Left ventricle myocardium inferior (tissue), 1 donor: ENCODE data around the gene PRL. TPM values are rescaled to one million over a fixed set of nuclear protein-coding genes. Genes with fewer than 3 reads are reported as not detected.

Experiments
- DNase-seq: peaks from one replicate; pipeline ENCODE4 v3.0.0-alpha.2; 2020
- H3K27ac ChIP-seq: fragments of 200-600 bp; replicated peaks from 2 replicates; pipeline ENCODE4 v1.8.0; 2021
- H3K27me3 ChIP-seq: fragments of 200-600 bp; 2 replicates; pipeline ENCODE4 v1.8.0; 2021; ENCODE audit warnings: low read depth
- H3K36me3 ChIP-seq: fragments of 200-600 bp; 2 replicates; pipeline ENCODE4 v1.8.0; 2021
- H3K4me1 ChIP-seq: fragments of 200-600 bp; 2 replicates; pipeline ENCODE4 v1.8.0; 2021
- H3K4me3 ChIP-seq: fragments of 200-600 bp; 2 replicates; pipeline ENCODE4 v1.8.0; 2021; ENCODE audit warnings: mild to moderate bottlenecking, moderate library complexity
- H3K9me3 ChIP-seq: fragments of 200-600 bp; replicated peaks from 2 replicates; pipeline ENCODE4 v1.8.0; 2021
- CTCF ChIP-seq: fragments of 200-600 bp; IDR thresholded peaks from 2 replicates; pipeline ENCODE4 v1.8.0; 2021; ENCODE audit warnings: antibody characterized with exemption, mild to moderate bottlenecking, borderline replicate concordance
- intact Hi-C: fragments of 100-400 bp; cut with micrococcal nuclease; formaldehyde crosslinking; loops from one replicate; pipeline ENCODE4 v1.11.0; 2022
- total RNA-seq: library from RNA; stranded (reverse); fragmentation: NEBNext Ultra II Directional; extraction: Animal tissue kit (Norgen Biotek cat#: 25700); gene quantifications from one replicate; pipeline ENCODE4 v1.2.1, GENCODE V29; 2021
- donor health status: DM: no; HTN: yes; CAD: no; lungs with severe emphysema.

The PRL gene
- total RNA-seq, 1 donor from 2014 or later: not detected

GRCh38 chr6:22247916-22248482 lies 48.8 kb downstream of the PRL start:
- Histone ChIP-seq H3K27ac (no peak overlapping the region), H3K9me3 (peaks cover 15% of the 10 kb centered on the region), H3K27me3 (no peaks in the 10 kb centered on the region), H3K4me3 (no peak overlapping the region), H3K36me3 (no peaks in the 10 kb centered on the region), H3K4me1 (peaks cover 15% of the 10 kb centered on the region)
- no peak for TF ChIP-seq CTCF
- intact Hi-C loops: no loop called here
- DNase-seq: no peak

GRCh38 chr6:22240025-22240424 lies 56.8 kb downstream of the PRL start:
- no peaks in the 10 kb centered on the region for H3K36me3 ChIP-seq
- no peaks in the 10 kb centered on the region for H3K4me1 ChIP-seq
- H3K27me3 ChIP-seq: no peaks in the 10 kb centered on the region
- no peak for TF ChIP-seq CTCF
- intact Hi-C loops: no loop called here
- no peak for DNase-seq
- H3K4me3 ChIP-seq: no peak overlapping the region
- no peak overlapping the region for H3K27ac ChIP-seq
- peaks cover 22% of the 10 kb centered on the region for H3K9me3 ChIP-seq

DNA sequence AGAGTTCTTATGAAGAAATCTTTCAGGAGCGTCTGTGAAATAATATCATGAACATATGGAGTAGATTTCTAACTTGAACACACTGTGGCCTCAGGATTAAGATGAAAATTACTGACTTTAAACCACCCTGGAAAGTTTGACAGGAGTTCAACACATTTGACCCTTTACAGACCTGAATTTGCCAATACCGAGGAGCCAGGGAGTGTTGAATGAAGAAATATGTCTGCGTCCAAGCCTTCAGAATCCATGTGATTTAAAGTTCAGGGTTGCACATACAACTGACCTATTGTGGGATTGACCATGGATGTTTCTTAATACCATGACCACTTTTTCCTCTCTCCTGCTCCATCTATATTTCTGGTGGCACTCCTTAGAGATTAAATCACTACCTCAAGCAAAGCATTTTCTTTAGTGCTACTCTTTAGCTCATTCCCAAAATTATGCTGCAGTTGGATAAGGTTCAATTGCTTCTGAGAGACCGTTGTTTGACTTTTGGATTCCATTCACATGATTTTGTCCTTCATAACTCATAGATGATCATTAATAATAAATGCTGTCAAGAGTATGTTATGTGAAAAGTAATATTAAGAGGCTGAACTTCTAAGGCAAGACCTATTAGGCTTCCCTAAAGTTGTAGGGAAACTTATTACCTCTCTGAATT lies 57.4 kb downstream of the PRL start:
- H3K4me1 ChIP-seq: no peaks in the 10 kb centered on the region
- intact Hi-C loops: no loop called here
- H3K36me3 ChIP-seq: no peaks in the 10 kb centered on the region
- no peak for DNase-seq
- TF ChIP-seq CTCF: no peak
- no peak overlapping the region for H3K4me3 ChIP-seq
- H3K27ac ChIP-seq: no peak overlapping the region
- H3K9me3 ChIP-seq: peaks cover 21% of the 10 kb centered on the region
- no peaks in the 10 kb centered on the region for H3K27me3 ChIP-seq

- H3K4me3 ChIP-seq: no peak overlapping the region
- H3K27ac ChIP-seq: no peak overlapping the region
- peaks cover 16% of the 10 kb centered on the region for H3K9me3 ChIP-seq
- H3K27me3 ChIP-seq: no peaks in the 10 kb centered on the region
- DNase-seq: no peak
- no peaks in the 10 kb centered on the region for H3K4me1 ChIP-seq
- intact Hi-C loops: no loop called here
- no peaks in the 10 kb centered on the region for H3K36me3 ChIP-seq
- TF ChIP-seq CTCF: no peak
Measured at GRCh38 chr6:22238861-22239260, 58.0 kb downstream of the PRL start.

GRCh38 chr6:22237526-22237925 lies 59.3 kb downstream of the PRL start:
- no peak for TF ChIP-seq CTCF
- DNase-seq: no peak
- H3K36me3 ChIP-seq: no peaks in the 10 kb centered on the region
- peaks cover 3% of the 10 kb centered on the region for H3K9me3 ChIP-seq
- no peaks in the 10 kb centered on the region for H3K4me1 ChIP-seq
- no peak overlapping the region for H3K27ac ChIP-seq
- no peak overlapping the region for H3K4me3 ChIP-seq
- intact Hi-C loops: no loop called here
- H3K27me3 ChIP-seq: no peaks in the 10 kb centered on the region
